Endothelial cell of umbilical vein (primary cell): ENCODE measurements around the gene ACSM5.

Experiments
- CTCF ChIP-seq, 2 donors: IDR thresholded peaks; 1 replicate in 1 of 2; 2 replicates in 1 of 2; pipeline ENCODE4 v1.5.1; 2011; ENCODE audit warnings: low read length in 2 of 2, mild to moderate bottlenecking in 2 of 2, moderate library complexity in 2 of 2, control low read depth in 1 of 2, inconsistent platforms in 1 of 2, low read depth in 1 of 2; ENCODE audit not compliant: insufficient read depth in 1 of 2; ENCODE audit errors: extremely low read depth in 1 of 2
- EZH2 ChIP-seq: IDR thresholded peaks from 2 replicates; pipeline ENCODE4 v1.6.1; 2012; ENCODE audit warnings: borderline replicate concordance, low read depth, mild to moderate bottlenecking, moderate library complexity, low read length, inconsistent platforms; ENCODE audit not compliant: severe bottlenecking
- FOS ChIP-seq: IDR thresholded peaks from 2 replicates; pipeline ENCODE4 v1.6.1; 2011; ENCODE audit warnings: mild to moderate bottlenecking, low read length, moderate library complexity, borderline replicate concordance; ENCODE audit not compliant: insufficient read depth
- POLR2A ChIP-seq: IDR thresholded peaks from 2 replicates; pipeline ENCODE4 v1.6.1; 2012; ENCODE audit warnings: low read depth, mild to moderate bottlenecking, control low read depth, low read length
- POLR2AphosphoS5 ChIP-seq: IDR thresholded peaks from 2 replicates; pipeline ENCODE4 v1.6.1; 2012; ENCODE audit warnings: low read depth, mild to moderate bottlenecking, control low read depth, low read length, moderate library complexity; ENCODE audit not compliant: insufficient read depth

- TF ChIP-seq CTCF (IDR thresholded peaks at IDR 0.05; ENCODE audit: extremely low read depth in 1 of 2, insufficient read depth in 1 of 2, low read depth in 1 of 2, low read length in 2 of 2) (no peak), POLR2AphosphoS5 (no peak), POLR2A (no peak), EZH2 (no peak), FOS (no peak)
Observed at GRCh38 chr16:20441191-20441590, 31.9 kb downstream of the ACSM5 start.
